WTC11 (cell line): ENCODE measurements around the gene KLK15.

ENCODE experiments used
- ATF1 ChIP-seq: sonication (generic); formaldehyde crosslinking; IDR thresholded peaks from 2 replicates; pipeline ENCODE4 v1.8.1; 2023; ENCODE audit warnings: mild to moderate bottlenecking, moderate library complexity, missing genetic modification reagents
- ETV6 ChIP-seq: sonication (generic); formaldehyde crosslinking; IDR thresholded peaks from 2 replicates; pipeline ENCODE4 v1.8.1; 2022; ENCODE audit warnings: mild to moderate bottlenecking, missing genetic modification reagents
- GABPB1 ChIP-seq: sonication (generic); formaldehyde crosslinking; IDR thresholded peaks from 2 replicates; pipeline ENCODE4 v1.8.1; 2023; ENCODE audit warnings: mild to moderate bottlenecking, missing genetic modification reagents
- IRF2 ChIP-seq: sonication (generic); formaldehyde crosslinking; IDR thresholded peaks from 2 replicates; pipeline ENCODE4 v1.8.0; 2022; ENCODE audit warnings: low read depth, missing genetic modification reagents, borderline replicate concordance
- NR1H2 ChIP-seq: sonication (generic); formaldehyde crosslinking; IDR thresholded peaks from 2 replicates; pipeline ENCODE4 v1.9.0; 2021; ENCODE audit warnings: mild to moderate bottlenecking, moderate library complexity, missing genetic modification reagents
- SMAD3 ChIP-seq: sonication (generic); formaldehyde crosslinking; IDR thresholded peaks from 2 replicates; pipeline ENCODE4 v1.8.0; 2022; ENCODE audit warnings: missing genetic modification reagents, mild to moderate bottlenecking, borderline replicate concordance
- ZNF138 ChIP-seq: sonication (generic); formaldehyde crosslinking; conservative IDR thresholded peaks from 2 replicates; pipeline ENCODE4 v1.8.1; 2022; ENCODE audit warnings: mild to moderate bottlenecking, moderate library complexity, missing genetic modification reagents
- TF ChIP-seq, protein P1 (sequence below): fragments of 200-600 bp; IDR thresholded peaks from 2 replicates; pipeline ENCODE4 v1.8.0; 2022; ENCODE audit warnings: antibody characterized with exemption
- TF ChIP-seq, protein P2 (sequence below): sonication (generic); formaldehyde crosslinking; IDR thresholded peaks from 2 replicates; pipeline ENCODE4 v1.8.0; 2023; ENCODE audit warnings: missing genetic modification reagents, mild to moderate bottlenecking, borderline replicate concordance
- TF ChIP-seq, protein P3 (sequence below): sonication (generic); formaldehyde crosslinking; IDR thresholded peaks from 2 replicates; pipeline ENCODE4 v1.8.1; 2023; ENCODE audit warnings: mild to moderate bottlenecking, missing genetic modification reagents, borderline replicate concordance
- TF ChIP-seq, protein P4 (sequence below): sonication (generic); formaldehyde crosslinking; IDR thresholded peaks from 2 replicates; pipeline ENCODE4 v1.8.1; 2023; ENCODE audit warnings: mild to moderate bottlenecking, missing genetic modification reagents, moderate library complexity
- TF ChIP-seq, protein P5 (sequence below): sonication (generic); formaldehyde crosslinking; IDR thresholded peaks from 2 replicates; pipeline ENCODE4 v1.8.0; 2023; ENCODE audit warnings: mild to moderate bottlenecking, missing genetic modification reagents
- TF ChIP-seq, protein P6 (sequence below): sonication (generic); formaldehyde crosslinking; IDR thresholded peaks from 2 replicates; pipeline ENCODE4 v1.8.0; 2022; ENCODE audit warnings: mild to moderate bottlenecking, missing genetic modification reagents

DNA sequence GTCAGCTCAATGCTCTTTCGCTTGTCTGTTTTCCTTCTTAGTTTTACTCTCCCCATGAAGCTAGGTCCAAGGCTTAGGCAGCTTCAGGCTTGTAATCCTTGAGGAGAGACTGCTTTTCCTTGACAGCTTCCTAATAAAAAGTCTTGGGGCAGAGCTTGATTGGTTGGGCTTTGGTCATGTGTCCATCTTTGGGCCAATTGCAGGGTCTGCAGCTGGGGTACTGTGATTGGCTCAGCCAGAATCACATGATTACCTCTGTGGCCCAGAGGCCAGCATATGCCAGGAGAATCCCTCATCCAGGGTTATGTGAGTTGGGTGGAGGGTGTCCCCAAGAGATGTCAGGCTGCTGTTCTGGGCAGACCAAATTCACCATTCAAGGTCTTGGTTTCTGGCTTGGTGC lies 17.9 kb downstream of the KLK15 start:
- TF ChIP-seq, protein P1, sequence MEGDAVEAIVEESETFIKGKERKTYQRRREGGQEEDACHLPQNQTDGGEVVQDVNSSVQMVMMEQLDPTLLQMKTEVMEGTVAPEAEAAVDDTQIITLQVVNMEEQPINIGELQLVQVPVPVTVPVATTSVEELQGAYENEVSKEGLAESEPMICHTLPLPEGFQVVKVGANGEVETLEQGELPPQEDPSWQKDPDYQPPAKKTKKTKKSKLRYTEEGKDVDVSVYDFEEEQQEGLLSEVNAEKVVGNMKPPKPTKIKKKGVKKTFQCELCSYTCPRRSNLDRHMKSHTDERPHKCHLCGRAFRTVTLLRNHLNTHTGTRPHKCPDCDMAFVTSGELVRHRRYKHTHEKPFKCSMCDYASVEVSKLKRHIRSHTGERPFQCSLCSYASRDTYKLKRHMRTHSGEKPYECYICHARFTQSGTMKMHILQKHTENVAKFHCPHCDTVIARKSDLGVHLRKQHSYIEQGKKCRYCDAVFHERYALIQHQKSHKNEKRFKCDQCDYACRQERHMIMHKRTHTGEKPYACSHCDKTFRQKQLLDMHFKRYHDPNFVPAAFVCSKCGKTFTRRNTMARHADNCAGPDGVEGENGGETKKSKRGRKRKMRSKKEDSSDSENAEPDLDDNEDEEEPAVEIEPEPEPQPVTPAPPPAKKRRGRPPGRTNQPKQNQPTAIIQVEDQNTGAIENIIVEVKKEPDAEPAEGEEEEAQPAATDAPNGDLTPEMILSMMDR: no peak
- TF ChIP-seq ETV6 (no peak), NR1H2 (CRISPR knock-in tag) (no peak), ATF1 (CRISPR knock-in tag) (no peak), IRF2 (CRISPR knock-in tag) (no peak), SMAD3 (CRISPR knock-in tag) (no peak), ZNF138 (no peak), GABPB1 (CRISPR knock-in tag) (no peak)
- TF ChIP-seq, protein P2, sequence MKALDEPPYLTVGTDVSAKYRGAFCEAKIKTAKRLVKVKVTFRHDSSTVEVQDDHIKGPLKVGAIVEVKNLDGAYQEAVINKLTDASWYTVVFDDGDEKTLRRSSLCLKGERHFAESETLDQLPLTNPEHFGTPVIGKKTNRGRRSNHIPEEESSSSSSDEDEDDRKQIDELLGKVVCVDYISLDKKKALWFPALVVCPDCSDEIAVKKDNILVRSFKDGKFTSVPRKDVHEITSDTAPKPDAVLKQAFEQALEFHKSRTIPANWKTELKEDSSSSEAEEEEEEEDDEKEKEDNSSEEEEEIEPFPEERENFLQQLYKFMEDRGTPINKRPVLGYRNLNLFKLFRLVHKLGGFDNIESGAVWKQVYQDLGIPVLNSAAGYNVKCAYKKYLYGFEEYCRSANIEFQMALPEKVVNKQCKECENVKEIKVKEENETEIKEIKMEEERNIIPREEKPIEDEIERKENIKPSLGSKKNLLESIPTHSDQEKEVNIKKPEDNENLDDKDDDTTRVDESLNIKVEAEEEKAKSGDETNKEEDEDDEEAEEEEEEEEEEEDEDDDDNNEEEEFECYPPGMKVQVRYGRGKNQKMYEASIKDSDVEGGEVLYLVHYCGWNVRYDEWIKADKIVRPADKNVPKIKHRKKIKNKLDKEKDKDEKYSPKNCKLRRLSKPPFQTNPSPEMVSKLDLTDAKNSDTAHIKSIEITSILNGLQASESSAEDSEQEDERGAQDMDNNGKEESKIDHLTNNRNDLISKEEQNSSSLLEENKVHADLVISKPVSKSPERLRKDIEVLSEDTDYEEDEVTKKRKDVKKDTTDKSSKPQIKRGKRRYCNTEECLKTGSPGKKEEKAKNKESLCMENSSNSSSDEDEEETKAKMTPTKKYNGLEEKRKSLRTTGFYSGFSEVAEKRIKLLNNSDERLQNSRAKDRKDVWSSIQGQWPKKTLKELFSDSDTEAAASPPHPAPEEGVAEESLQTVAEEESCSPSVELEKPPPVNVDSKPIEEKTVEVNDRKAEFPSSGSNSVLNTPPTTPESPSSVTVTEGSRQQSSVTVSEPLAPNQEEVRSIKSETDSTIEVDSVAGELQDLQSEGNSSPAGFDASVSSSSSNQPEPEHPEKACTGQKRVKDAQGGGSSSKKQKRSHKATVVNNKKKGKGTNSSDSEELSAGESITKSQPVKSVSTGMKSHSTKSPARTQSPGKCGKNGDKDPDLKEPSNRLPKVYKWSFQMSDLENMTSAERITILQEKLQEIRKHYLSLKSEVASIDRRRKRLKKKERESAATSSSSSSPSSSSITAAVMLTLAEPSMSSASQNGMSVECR (CRISPR knock-in tag): no peak
- TF ChIP-seq, protein P3, sequence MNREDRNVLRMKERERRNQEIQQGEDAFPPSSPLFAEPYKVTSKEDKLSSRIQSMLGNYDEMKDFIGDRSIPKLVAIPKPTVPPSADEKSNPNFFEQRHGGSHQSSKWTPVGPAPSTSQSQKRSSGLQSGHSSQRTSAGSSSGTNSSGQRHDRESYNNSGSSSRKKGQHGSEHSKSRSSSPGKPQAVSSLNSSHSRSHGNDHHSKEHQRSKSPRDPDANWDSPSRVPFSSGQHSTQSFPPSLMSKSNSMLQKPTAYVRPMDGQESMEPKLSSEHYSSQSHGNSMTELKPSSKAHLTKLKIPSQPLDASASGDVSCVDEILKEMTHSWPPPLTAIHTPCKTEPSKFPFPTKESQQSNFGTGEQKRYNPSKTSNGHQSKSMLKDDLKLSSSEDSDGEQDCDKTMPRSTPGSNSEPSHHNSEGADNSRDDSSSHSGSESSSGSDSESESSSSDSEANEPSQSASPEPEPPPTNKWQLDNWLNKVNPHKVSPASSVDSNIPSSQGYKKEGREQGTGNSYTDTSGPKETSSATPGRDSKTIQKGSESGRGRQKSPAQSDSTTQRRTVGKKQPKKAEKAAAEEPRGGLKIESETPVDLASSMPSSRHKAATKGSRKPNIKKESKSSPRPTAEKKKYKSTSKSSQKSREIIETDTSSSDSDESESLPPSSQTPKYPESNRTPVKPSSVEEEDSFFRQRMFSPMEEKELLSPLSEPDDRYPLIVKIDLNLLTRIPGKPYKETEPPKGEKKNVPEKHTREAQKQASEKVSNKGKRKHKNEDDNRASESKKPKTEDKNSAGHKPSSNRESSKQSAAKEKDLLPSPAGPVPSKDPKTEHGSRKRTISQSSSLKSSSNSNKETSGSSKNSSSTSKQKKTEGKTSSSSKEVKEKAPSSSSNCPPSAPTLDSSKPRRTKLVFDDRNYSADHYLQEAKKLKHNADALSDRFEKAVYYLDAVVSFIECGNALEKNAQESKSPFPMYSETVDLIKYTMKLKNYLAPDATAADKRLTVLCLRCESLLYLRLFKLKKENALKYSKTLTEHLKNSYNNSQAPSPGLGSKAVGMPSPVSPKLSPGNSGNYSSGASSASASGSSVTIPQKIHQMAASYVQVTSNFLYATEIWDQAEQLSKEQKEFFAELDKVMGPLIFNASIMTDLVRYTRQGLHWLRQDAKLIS (CRISPR knock-in tag): no peak
- TF ChIP-seq, protein P4, sequence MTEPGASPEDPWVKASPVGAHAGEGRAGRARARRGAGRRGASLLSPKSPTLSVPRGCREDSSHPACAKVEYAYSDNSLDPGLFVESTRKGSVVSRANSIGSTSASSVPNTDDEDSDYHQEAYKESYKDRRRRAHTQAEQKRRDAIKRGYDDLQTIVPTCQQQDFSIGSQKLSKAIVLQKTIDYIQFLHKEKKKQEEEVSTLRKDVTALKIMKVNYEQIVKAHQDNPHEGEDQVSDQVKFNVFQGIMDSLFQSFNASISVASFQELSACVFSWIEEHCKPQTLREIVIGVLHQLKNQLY (CRISPR knock-in tag): no peak
- TF ChIP-seq, protein P5, sequence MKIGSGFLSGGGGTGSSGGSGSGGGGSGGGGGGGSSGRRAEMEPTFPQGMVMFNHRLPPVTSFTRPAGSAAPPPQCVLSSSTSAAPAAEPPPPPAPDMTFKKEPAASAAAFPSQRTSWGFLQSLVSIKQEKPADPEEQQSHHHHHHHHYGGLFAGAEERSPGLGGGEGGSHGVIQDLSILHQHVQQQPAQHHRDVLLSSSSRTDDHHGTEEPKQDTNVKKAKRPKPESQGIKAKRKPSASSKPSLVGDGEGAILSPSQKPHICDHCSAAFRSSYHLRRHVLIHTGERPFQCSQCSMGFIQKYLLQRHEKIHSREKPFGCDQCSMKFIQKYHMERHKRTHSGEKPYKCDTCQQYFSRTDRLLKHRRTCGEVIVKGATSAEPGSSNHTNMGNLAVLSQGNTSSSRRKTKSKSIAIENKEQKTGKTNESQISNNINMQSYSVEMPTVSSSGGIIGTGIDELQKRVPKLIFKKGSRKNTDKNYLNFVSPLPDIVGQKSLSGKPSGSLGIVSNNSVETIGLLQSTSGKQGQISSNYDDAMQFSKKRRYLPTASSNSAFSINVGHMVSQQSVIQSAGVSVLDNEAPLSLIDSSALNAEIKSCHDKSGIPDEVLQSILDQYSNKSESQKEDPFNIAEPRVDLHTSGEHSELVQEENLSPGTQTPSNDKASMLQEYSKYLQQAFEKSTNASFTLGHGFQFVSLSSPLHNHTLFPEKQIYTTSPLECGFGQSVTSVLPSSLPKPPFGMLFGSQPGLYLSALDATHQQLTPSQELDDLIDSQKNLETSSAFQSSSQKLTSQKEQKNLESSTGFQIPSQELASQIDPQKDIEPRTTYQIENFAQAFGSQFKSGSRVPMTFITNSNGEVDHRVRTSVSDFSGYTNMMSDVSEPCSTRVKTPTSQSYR (CRISPR knock-in tag): no peak
- TF ChIP-seq, protein P6, sequence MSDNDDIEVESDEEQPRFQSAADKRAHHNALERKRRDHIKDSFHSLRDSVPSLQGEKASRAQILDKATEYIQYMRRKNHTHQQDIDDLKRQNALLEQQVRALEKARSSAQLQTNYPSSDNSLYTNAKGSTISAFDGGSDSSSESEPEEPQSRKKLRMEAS: no peak
